Raji (cell line): ENCODE results near the gene GATAD2A.

Source experiments
- POLR2A ChIP-seq: IDR thresholded peaks from 2 replicates; pipeline ENCODE4 v1.6.1; 2011; ENCODE audit warnings: low read depth, low read length, control low read depth; ENCODE audit not compliant: insufficient read depth

The GATAD2A gene

GRCh38 chr19:19410553-19411550 is 5.4 kb downstream of the GATAD2A start:
- TF ChIP-seq POLR2A: no peak

GRCh38 chr19:19416280-19416679 is 10.8 kb downstream of the GATAD2A start:
- TF ChIP-seq POLR2A: no peak

GRCh38 chr19:19417046-19417445 is 11.6 kb downstream of the GATAD2A start:
- no peak for TF ChIP-seq POLR2A

- TF ChIP-seq POLR2A: no peak
Measured at GRCh38 chr19:19417628-19418245, 12.3 kb downstream of the GATAD2A start.

GRCh38 chr19:19418555-19419260 is 13.2 kb downstream of the GATAD2A start:
- no peak for TF ChIP-seq POLR2A

- TF ChIP-seq POLR2A: no peak
Measured at GRCh38 chr19:19420570-19421298, 15.3 kb downstream of the GATAD2A start.

- TF ChIP-seq POLR2A: no peak
Measured at GRCh38 chr19:19421299-19421696, 15.8 kb downstream of the GATAD2A start.

- no peak for TF ChIP-seq POLR2A
Measured at GRCh38 chr19:19422156-19422555, 16.7 kb downstream of the GATAD2A start.

- TF ChIP-seq POLR2A: no peak
Measured at GRCh38 chr19:19423322-19423721, 17.8 kb downstream of the GATAD2A start.

GRCh38 chr19:19425170-19425875 is 19.8 kb downstream of the GATAD2A start:
- no peak for TF ChIP-seq POLR2A

GRCh38 chr19:19426216-19426615 is 20.7 kb downstream of the GATAD2A start:
- TF ChIP-seq POLR2A: no peak

GRCh38 chr19:19426799-19427198 is 21.3 kb downstream of the GATAD2A start:
- no peak for TF ChIP-seq POLR2A

GRCh38 chr19:19427302-19427701 is 21.8 kb downstream of the GATAD2A start:
- TF ChIP-seq POLR2A: no peak

- no peak for TF ChIP-seq POLR2A
Measured at GRCh38 chr19:19427944-19428343, 22.5 kb downstream of the GATAD2A start.

GRCh38 chr19:19428746-19429145 is 23.3 kb downstream of the GATAD2A start:
- TF ChIP-seq POLR2A: no peak

GRCh38 chr19:19429361-19429760 is 23.9 kb downstream of the GATAD2A start:
- TF ChIP-seq POLR2A: no peak
